Spinal cord (tissue), 10 donors: ENCODE data around the gene TIAM2. TPM values are rescaled to one million over a fixed set of nuclear protein-coding genes. Genes with fewer than 3 reads are reported as not detected.
A peak's percentile ranks its signal among the peaks of the same experiment; 100 is the strongest.

Source experiments
- DNase-seq, 6 donors: peaks; one replicate each; pipeline versions ENCODE4 v3.0.0 to v3.0.0-alpha.2; 2013 to 2015; ENCODE audit warnings: low spot score in 6 of 6, low read depth in 4 of 6
- H3K27ac ChIP-seq: one replicate; pipeline ENCODE4 v1.5.1; 2013; ENCODE audit warnings: low read depth, low read length, control low read depth
- H3K27me3 ChIP-seq: one replicate; pipeline ENCODE4 v1.6.1; 2013; ENCODE audit warnings: low read length; ENCODE audit not compliant: control insufficient read depth, insufficient read depth
- H3K36me3 ChIP-seq: one replicate; pipeline ENCODE4 v1.6.1; 2013; ENCODE audit warnings: low read length; ENCODE audit not compliant: control insufficient read depth, insufficient read depth
- H3K4me1 ChIP-seq: one replicate; pipeline ENCODE4 v1.6.1; 2013; ENCODE audit warnings: low read length; ENCODE audit not compliant: control insufficient read depth, insufficient read depth
- H3K4me3 ChIP-seq: one replicate; pipeline ENCODE4 v1.5.1; 2013; ENCODE audit warnings: low read depth, low read length, control low read depth
- H3K9me3 ChIP-seq: one replicate; pipeline ENCODE4 v1.6.1; 2013; ENCODE audit warnings: low read length; ENCODE audit not compliant: control insufficient read depth, insufficient read depth
- WGBS: methylation state at CpG from one replicate; pipeline ENCODE4 v1.1.5; 2013; ENCODE audit warnings: missing lambda C conversion rate; ENCODE audit not compliant: insufficient coverage; 5-methylcytosine and 5-hydroxymethylcytosine counted together
- polyA plus RNA-seq, 2 donors: library from polyadenylated mRNA; unstranded; fragments of 120-200 nt; gene quantifications; one replicate each; pipeline ENCODE4 v1.2.1, GENCODE V29; 2013; ENCODE audit not compliant: insufficient read length in 2 of 2
- total RNA-seq, 2 donors: library from RNA; depleted of rRNA in 1 of 2; stranded (reverse); fragments of 120-200 nt in 1 of 2; fragments of >200 nt in 1 of 2; gene quantifications; one replicate each; pipeline versions ENCODE4 v1.2.3 to v1.2.4, GENCODE V29; 2013 to 2014
- donor health status: healthy.

The TIAM2 gene
- total and polyA plus RNA-seq, 4 donors: 15.6 to 25.7 (median 19.5) TPM

DNA sequence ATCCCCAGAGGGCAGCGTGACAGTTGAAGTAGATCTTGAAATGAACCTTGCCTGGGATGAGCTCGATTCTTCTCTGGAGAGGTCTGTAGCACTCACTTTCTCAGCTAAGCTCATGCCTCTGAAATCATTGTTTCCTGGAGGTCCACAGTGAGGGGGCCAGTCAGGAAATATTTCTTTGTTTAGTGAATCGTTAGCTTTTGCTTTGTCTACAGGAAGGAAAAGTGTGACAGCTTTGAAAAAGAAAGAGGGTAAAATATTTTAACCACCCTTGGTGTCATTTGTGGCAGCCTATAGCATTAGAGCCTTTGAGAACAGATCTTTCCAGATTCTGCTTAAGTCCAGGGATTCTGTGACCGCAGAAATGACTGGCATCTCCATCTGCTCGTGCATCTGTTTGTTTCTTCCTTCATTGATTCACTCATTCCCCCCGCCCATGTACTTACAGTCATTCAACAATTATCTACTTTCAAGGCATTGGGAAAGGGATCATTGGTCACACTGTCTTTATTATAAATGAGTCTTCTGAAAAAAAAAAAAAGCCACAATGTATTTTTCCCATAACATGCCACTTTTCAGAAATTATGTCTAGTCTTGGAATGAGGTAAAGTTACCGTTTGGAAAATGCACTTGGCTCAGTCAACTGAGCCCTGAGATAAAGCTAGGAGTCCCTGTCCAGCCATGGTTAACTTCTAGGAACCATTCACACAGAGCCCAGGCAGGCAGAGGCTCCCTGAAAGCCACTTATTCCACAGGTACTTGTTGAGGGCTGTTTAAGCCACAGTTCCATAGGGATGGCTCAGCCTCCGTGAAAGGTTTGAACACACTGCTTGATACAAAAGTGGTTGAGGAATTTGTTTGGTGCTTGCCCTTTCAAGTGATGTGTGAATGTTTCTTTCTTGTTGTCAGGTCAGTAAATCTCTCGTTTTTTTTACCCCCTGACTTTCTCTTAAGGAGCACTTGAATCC is 86.0 kb downstream of the TIAM2 start:
- peak in 1 of 6 donors; percentile 81 for DNase-seq
- H3K4me1 ChIP-seq: no peaks in the 10 kb centered on the region
- WGBS: 53% methylated on average over 6 of the region's 9 CpGs

DNA sequence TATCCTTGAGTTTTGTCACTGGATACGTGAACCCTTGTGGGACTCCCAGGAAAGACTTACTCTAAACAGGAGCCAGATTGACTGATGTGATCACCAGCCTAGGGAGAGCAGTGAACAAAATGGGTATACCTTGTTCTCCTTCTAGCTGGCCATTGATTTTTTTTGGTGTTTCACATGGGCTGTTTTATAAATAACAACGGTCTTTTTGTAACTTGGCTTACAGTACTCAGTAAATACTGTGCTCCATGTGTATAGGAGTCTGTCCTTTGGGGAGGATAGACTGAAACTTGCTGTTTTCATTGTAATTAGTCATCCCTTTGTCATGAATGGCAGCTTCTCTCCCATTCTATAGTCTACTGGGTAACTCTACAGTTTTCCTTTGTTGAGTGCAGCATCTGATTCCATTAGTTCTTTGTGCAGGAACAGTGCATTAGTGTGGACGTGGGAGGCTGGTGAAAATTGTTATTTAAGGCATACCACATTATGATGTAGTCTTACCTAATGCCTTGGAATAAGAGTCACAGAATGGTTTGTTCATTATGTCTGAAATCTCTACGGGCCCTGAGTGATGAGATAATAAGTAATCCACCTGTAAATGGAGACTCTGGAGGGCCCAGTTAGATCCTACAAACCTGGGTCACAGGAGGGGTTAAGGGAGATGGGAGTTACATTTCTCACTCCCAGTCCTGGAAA is 89.5 kb downstream of the TIAM2 start:
- H3K36me3 ChIP-seq: no peaks in the 10 kb centered on the region
- 80% methylated on average over 1 of the region's 4 CpGs for WGBS
- no peak overlapping the region for H3K27ac ChIP-seq
- H3K9me3 ChIP-seq: no peaks in the 10 kb centered on the region
- H3K4me3 ChIP-seq: no peak overlapping the region
- H3K27me3 ChIP-seq: no peaks in the 10 kb centered on the region
- no peak for DNase-seq
- H3K4me1 ChIP-seq: no peaks in the 10 kb centered on the region

More for the DNA sequence above, 86.0 kb downstream of the TIAM2 start:
- H3K27ac ChIP-seq: no peak overlapping the region
- no peaks in the 10 kb centered on the region for H3K27me3 ChIP-seq
- H3K4me3 ChIP-seq: no peak overlapping the region
- H3K9me3 ChIP-seq: no peaks in the 10 kb centered on the region
- H3K36me3 ChIP-seq: no peaks in the 10 kb centered on the region

DNA sequence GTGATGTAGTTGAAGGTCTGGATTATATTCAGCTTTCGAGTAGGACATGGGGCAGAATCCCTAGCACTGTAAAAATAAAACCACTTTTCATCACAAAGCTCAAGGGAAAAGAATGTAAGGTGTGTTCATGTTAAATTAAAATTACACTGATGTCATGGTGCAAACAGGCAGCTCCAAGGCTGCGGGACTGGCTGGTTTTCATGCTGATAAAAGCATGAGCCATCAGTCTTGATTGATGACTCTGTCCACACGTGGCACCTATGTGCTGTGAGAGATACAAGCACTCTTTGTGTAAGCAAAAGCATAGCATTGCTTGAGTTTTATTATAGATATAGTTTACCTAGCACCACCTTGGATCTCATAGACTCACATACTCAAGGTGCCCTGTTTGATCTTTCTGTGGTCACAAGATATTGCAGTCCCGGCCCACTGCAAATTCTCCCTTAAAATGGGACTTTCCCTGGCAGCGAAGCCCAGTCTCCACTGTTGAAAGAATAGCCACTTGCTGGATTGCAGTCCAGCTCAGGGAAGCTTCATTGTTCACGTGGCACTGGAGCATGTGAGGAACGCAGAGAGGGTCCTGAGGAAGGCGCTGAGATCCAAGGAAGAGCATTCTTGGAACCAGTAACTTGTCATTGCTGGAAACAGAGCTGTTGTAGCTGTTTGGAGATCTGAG is 90.6 kb downstream of the TIAM2 start:
- no peak for DNase-seq
- H3K4me3 ChIP-seq: no peak overlapping the region
- WGBS: 71% methylated on average over 5 of the region's 8 CpGs
- H3K27ac ChIP-seq: no peak overlapping the region
- H3K36me3 ChIP-seq: no peaks in the 10 kb centered on the region
- H3K9me3 ChIP-seq: no peaks in the 10 kb centered on the region
- no peaks in the 10 kb centered on the region for H3K27me3 ChIP-seq
- H3K4me1 ChIP-seq: no peaks in the 10 kb centered on the region

DNA sequence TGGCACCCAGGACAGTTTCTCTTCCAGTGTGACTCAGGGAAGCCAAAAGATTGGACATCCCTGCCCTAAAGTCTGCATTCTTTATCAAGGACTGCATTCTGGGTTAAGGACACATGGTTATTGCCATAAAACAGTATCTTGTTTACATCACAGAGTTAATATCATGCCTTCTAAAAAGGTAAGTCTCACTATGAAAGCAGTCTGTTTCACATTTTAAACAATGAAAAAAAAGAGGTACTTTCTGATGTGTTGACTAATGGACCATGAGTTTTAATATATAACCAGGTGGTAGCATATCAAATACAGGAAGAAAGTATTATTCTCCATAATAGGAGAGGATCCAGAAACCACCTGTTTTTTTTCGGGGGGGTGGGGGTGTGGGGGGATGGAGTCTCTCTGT is 93.7 kb downstream of the TIAM2 start:
- no peaks in the 10 kb centered on the region for H3K9me3 ChIP-seq
- H3K4me3 ChIP-seq: no peak overlapping the region
- no peak overlapping the region for H3K27ac ChIP-seq
- no peaks in the 10 kb centered on the region for H3K36me3 ChIP-seq
- no peak for DNase-seq
- no CpG with 5 or more reads among the region's 1 CpG for WGBS
- H3K4me1 ChIP-seq: no peaks in the 10 kb centered on the region
- H3K27me3 ChIP-seq: no peaks in the 10 kb centered on the region

DNA sequence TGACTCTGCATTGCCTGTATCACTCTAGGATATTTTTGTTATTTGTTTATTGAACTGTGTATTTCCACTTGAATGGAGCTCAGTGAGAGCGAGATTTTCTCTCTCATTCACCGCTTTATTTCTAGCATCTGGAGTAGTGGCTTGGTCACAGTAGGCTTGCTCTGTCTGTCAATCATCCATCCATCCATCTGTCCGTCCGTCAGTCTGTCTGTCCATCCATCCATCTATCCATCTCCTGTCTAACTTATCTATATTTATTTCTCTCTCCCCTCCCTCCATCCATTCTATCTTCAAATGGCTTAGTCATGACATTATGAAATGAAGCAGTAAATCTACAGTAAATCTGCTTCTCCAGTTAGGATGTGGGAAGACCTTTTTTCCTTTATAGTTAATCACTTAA is 94.6 kb downstream of the TIAM2 start:
- Histone ChIP-seq H3K9me3 (no peaks in the 10 kb centered on the region), H3K27me3 (no peaks in the 10 kb centered on the region), H3K27ac (no peak overlapping the region), H3K36me3 (no peaks in the 10 kb centered on the region), H3K4me1 (no peaks in the 10 kb centered on the region), H3K4me3 (no peak overlapping the region)
- DNase-seq: no peak
- WGBS: no CpG with 5 or more reads among the region's 4 CpGs

DNA sequence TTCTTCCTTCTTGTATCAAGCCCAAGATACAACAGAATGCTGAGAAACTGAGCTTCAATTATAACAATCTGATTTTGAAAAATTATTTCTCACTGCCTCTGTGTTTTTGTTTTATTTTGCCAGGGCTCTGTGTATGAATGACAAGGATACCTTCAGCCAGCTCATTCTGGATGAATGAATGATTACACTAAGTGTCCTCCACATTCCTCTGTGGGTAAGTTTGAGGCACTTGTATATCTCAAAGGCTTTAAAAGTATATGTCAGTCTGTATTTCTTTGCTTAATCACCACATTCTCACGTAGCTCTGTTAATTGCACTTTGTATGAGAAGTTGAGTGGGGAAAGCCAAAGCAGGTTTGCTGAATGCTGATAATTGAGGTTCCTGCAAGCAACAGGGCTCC is 95.1 kb downstream of the TIAM2 start:
- H3K4me3 ChIP-seq: no peak overlapping the region
- no peaks in the 10 kb centered on the region for H3K9me3 ChIP-seq
- no peaks in the 10 kb centered on the region for H3K36me3 ChIP-seq
- DNase-seq: no peak
- H3K27ac ChIP-seq: no peak overlapping the region
- no peaks in the 10 kb centered on the region for H3K27me3 ChIP-seq
- no peaks in the 10 kb centered on the region for H3K4me1 ChIP-seq
- WGBS: no CpG with 5 or more reads among the region's 1 CpG

DNA sequence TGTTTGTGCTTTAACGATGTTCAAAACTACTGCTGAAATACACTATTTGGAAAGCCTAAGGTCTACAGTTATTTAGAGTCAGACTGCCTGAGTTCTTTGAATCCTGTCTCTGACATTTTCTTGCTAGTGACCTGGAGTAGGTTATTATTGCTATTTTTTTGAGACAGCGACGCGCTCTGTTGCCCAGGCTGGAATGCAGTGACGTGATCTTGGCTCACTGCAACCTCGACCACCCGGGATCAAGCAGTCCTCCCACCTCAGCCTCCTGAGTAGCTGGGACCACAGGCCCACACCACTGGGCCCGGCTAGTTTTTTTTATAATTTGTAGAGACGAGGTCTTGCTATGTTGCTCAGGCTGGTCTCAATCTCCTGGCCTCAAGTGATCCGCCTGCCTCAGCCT is 96.6 kb downstream of the TIAM2 start:
- Histone ChIP-seq H3K36me3 (no peaks in the 10 kb centered on the region), H3K27me3 (no peaks in the 10 kb centered on the region), H3K27ac (no peak overlapping the region), H3K4me1 (no peaks in the 10 kb centered on the region), H3K4me3 (no peak overlapping the region), H3K9me3 (no peaks in the 10 kb centered on the region)
- WGBS: 90% methylated on average over 7 of the region's 10 CpGs
- DNase-seq: no peak

DNA sequence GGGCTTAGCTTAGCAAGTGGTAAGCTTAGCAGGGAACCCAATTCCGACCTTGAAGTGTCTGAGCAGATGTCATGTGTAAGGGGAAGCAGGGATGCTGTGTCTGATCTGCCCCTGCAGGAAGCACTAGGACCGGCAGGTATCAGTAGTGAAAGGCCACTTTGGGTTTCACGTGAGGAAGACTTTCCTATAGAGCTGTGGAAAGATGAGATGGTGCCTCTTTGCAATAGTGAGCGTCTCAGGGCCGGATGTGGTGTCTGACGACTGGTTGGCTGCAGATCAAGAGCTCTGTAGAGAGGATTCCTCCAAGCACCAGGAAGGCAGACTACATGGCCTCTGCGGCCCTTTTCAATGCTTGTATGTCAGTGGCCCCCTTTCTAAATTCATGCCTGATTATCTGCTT is 98.3 kb downstream of the TIAM2 start:
- no peaks in the 10 kb centered on the region for H3K27me3 ChIP-seq
- no peak for DNase-seq
- WGBS: 79% methylated on average over 7 of the region's 7 CpGs
- H3K4me1 ChIP-seq: no peaks in the 10 kb centered on the region
- no peak overlapping the region for H3K4me3 ChIP-seq
- H3K9me3 ChIP-seq: no peaks in the 10 kb centered on the region
- H3K27ac ChIP-seq: no peak overlapping the region
- H3K36me3 ChIP-seq: no peaks in the 10 kb centered on the region

DNA sequence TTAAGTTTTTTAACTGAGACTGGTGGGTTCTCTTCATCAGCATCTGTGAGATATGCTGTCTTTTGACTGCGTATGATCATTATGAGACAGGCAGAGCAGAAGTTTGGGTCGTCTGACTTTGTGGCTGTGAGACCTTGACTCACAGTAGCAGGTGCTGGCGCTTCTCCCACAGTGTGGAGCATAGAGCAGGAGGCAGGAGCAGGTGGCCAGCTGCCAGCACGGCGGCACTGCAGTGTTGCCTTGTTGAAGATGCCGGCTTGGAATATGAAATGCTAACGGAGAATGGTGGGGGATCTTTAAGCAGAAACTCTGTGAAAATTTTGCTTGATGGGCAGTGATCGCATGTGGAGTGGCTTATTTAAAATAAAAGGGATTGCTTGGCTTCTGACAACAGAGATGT is 105.0 kb downstream of the TIAM2 start:
- H3K4me3 ChIP-seq: no peak overlapping the region

More for the DNA sequence above, 105.0 kb downstream of the TIAM2 start:
- no peaks in the 10 kb centered on the region for H3K4me1 ChIP-seq
- DNase-seq: peak in 3 of 6 donors; percentile 52 to 92 (median 86)
- H3K27me3 ChIP-seq: no peaks in the 10 kb centered on the region
- no peaks in the 10 kb centered on the region for H3K36me3 ChIP-seq
- no peaks in the 10 kb centered on the region for H3K9me3 ChIP-seq
- 23% methylated on average over 5 of the region's 8 CpGs for WGBS
- H3K27ac ChIP-seq: no peak overlapping the region
